Left renal pelvis (tissue), 4 donors: ENCODE results near the gene ARAP1. TPM values are rescaled to one million over a fixed set of nuclear protein-coding genes. Genes with fewer than 3 reads are reported as not detected.
A peak's percentile ranks its signal among the peaks of the same experiment; 100 is the strongest.
"Not testable (repeated sequence)": the region's sequence is repeated elsewhere in the genome, so short reads cannot be mapped to it uniquely, and the experiment has no call there.

Source experiments
- DNase-seq, 4 donors: peaks; one replicate each; pipeline ENCODE4 v3.0.0-alpha.2; 2013; ENCODE audit warnings: low read depth in 4 of 4, low spot score in 3 of 4
- polyA plus RNA-seq, 4 donors: library from polyadenylated mRNA; unstranded; fragments of 120-200 nt; gene quantifications; one replicate each; pipeline ENCODE4 v1.2.1, GENCODE V29; 2013; ENCODE audit not compliant: insufficient read length in 4 of 4

Gene ARAP1
- 100 to 1,000 TPM in 1 of 4 donors, 10 to 100 TPM in 3; 68.3 to 108 (median 78.7) TPM for polyA plus RNA-seq

- DNase-seq, result peak; percentile 27 to 59 (median 56)
Observed at GRCh38 chr11:72752088-72752914, at the start of gene ARAP1. Gene ARAP1, minus strand, starts transcription at chr11:72752408. Its CDS starts 25,280 bp downstream, at chr11:72727128.

GRCh38 chr11:72799441-72799840 is 47.2 kb upstream of the ARAP1 start:
- no peak for DNase-seq

DNA sequence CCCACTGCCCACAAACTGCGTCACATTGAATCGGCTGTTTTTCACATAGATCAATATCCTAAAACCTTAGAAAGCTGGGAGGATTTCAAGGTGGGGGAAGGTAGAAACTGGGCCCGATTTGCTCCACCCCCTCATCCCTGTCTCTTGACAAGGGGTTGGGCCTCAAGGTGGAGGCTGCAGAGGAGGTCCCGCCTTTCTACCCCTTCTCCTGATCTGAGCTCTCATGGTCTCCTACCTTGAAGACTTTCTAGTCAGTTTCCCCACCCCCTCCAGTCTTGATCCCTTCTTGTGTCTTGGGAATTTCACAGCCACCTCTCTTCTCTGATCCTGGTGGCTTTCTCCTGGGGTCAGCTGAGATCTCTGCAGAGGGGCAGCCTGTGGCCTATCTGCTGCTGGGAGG is 46.2 kb upstream of the ARAP1 start:
- no peak for DNase-seq

DNA sequence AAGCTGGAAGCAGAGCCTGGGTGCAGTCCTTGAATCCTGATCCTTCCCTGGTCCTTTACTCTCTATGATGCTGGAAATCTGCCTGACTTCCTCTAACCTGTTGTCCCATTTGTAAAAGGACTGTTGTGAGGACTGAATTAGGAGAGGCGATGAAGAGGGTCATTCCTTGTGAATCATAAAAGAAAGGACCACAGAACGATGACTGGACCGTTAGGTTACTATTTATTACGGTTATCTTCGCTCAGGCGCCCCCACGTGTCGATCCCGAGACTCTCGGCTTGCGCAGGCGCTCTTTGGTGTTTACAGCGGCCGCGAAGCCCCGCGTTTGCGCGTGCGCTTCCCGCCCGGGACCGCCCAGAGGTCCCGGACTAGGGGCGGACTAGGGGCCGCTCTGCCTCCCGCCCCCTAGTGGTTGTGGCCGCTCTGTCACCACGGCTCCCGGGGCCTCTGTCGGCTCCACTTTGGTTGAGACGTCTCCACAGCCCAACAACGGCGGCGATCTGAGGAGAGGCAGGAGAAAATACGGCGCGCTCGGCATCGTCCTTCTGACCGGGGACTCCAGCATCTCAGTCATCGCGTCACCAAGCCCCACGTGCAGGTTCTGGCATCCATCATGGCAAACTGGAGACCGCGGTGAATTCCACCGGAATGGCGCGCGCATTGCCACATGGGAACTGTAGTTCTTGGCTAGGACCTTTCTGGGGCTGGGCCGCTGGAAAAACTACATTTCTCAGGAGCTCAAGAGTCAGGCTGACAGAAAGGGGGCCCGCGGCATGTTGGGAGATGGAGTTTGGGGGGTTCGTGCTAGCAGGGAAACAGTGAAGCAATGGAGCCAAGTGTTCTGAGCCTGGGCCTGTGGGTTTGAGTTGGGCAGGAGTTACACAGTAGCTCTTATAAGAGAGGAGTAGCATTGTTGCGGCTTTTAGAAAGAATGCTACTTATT is 41.5 kb upstream of the ARAP1 start, which contains the start of gene STARD10:
Gene STARD10, minus strand, starts transcription at position 623 of the 943 bp plus-strand sequence. CDS start 12,866 bp downstream, outside the sequence.
- DNase-seq, result peak; percentile 90 to 96 (median 94)

GRCh38 chr11:72793076-72793424 is 40.8 kb upstream of the ARAP1 start:
- DNase-seq, result no peak

GRCh38 chr11:72792437-72793021 is 40.3 kb upstream of the ARAP1 start:
- DNase-seq, result no peak

DNA sequence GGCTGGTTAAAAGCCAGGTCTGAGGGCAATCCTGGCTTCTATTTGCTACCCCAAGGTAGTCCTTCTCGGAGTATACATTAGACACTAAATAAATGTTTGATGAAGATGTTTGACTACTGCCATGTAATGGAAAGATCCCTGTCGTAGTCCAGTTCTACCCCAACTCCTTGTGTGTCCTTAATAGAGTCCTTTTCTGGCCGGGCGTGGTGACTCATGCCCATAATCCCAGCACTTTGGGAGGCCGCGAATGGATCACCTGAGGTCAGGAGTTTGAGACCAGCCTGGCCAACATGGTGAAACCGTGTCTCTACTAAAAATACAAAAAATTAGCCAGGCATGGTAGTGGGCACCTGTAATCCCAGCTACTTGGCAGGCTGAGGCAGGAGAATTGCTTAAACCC is 39.0 kb upstream of the ARAP1 start:
- DNase-seq, result not testable (repeated sequence)

- DNase-seq, result no peak
Observed at GRCh38 chr11:72789493-72790131, 37.4 kb upstream of the ARAP1 start.

- DNase-seq, result no peak
Observed at GRCh38 chr11:72788241-72788640, 36.0 kb upstream of the ARAP1 start.

DNA sequence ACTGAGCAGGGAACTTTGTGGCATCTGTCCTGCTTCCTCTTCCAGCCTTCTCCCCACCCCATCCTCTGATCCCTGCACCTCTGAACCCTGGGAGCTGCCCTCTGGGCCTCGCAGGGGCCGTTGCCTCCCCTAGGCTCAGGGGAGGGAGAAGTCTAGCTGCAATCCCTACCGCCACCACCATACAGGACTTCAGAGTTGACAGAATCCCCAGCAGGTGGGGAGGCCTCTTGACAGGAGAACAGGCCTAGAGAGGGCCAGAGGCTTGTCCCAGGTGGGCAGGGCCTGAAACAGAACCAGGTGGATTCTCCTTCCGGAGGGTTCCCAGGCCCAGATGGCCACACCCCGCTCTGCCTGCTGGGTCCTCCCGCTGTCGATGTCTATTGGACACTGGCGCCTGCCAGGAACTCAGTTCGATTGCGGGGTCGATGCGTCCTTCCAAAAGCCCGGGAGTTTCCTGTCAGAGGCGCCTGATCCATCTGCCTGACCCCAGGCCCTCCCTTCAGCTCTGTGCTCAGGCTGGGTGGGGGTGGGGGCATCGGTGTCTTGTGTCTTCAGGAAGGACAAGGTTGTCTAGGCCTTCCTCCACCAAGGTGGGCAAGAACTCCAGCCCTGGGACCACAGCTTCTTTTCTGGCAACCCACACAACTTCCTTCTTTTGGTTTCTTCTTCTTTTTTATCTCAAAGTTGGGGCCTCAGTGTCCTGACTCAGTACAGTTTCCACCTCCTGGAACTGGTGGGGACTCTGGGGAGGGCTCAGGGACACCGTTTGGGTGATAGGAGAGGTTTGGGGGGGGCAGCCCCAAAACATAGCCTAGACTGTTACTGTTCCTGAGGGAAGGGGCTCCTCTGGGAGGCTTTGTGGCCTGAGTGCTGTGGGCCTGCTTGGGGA is 35.3 kb upstream of the ARAP1 start:
- no peak for DNase-seq

- no peak for DNase-seq
Observed at GRCh38 chr11:72786305-72787215, 34.4 kb upstream of the ARAP1 start.

- DNase-seq, result no peak
Observed at GRCh38 chr11:72784662-72785061, 32.5 kb upstream of the ARAP1 start.

GRCh38 chr11:72783144-72783905 is 31.1 kb upstream of the ARAP1 start:
- no peak for DNase-seq

DNA sequence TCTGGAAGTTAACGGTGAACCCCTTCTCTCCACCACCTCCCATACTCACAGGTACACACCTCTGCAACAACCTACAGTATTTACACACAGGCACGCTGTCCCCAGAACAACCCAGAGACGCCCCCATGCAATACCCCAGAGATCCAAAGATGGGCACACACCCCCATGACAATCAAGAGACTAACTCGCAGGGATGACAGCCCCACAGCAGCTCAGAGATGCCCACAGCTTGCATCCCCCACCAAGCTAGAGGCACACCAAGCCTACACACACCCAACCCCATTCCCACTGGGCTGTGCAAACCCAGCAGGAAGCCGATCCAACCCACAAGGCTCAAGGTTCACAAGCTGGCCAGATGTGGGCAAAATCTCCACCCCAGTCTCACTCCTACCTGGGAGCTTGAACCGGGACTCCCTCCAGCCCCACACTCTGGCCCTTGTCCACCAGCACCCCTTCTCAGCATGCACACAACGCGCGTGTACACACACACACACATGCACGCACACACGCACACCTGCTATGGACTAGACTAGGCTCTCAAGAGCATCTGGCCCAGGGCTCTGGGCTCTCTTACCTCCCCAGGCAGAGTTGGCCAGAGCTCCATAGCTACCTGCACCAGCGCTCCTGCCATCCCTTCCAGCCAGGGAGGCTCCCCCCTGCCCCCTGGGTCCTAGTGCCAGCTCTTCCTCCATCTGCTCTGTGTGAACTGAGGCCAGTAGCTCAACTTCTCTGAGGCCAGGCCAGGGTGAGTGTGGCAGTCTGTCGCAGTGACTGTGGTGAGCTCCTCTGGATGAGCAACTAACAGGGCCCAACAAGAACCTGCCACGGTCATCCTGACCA is 30.1 kb upstream of the ARAP1 start:
- DNase-seq, result no peak

- DNase-seq, result no peak
Observed at GRCh38 chr11:72781313-72782080, 29.3 kb upstream of the ARAP1 start.

DNA sequence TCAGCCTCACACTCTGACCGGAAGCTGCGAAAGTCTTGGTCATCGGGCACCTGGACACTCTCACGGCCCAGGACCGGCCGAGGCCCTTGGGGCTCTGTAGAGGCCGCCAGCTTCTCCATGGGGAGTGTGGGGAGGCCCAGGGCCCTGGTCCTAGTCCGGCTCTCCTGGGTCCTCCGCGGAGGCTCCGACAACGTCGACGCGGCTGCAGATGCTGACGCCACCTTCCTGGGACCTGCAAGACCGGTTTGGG is 28.8 kb upstream of the ARAP1 start:
- no peak for DNase-seq
